ENCODE results near the gene YAF2.

DNA sequence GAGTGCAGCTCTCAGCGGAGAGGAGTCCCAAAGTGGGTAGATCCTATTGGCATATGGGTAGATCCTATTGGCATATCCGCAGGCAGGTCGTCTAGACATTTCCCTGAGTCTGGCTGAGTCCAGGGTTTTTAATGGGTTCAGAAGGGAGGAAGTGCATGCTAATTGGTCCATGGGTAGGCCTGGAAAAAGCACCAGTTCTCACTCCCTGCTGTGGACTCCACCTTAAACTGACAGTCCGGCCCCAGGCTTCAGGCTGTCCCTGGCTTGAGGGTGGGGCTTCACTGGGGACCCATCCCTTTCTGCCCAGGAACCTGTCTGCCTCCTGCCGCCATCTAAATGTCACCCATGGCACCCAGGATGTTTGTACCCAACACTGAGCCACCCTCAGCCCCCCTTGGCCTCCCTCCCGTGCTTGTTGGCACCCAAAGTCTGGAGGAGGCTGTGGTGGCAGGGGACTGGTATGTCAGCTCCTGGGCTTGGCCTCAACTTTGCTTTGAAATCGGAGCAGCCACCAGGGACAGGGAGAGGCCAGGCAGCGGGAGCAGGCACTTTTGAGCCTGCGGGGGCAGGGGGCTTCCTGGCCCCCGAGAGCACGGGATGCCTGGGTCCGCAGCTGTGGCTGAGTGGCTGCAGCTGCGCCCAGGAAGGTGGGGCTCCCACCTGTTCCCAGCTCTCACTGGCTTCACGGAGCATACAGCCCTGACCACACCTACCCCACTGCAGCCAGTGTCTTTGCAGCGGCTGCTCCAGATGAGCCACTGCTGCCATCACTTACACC lies 29.6 kb upstream of the YAF2 start:
- TF ChIP-seq CTCF (IDR thresholded peaks at IDR 0.05) = no peak
- TF ChIP-seq POLR2A (IDR thresholded peaks at IDR 0.05) = no peak

Measured in body of pancreas (tissue), 4 donors.